GM10266 (cell line): ENCODE data around the gene AMIGO2.

Source experiments
- DNase-seq: peaks from one replicate; pipeline ENCODE4 v3.0.0; 2012; ENCODE audit errors: extremely low spot score
- TF ChIP-seq, protein P1 (sequence below): IDR thresholded peaks from 2 replicates; pipeline ENCODE4 v1.5.1; 2012; ENCODE audit warnings: mild to moderate bottlenecking, low read depth; ENCODE audit not compliant: control insufficient read depth, insufficient read depth; ENCODE audit errors: missing control alignments

AMIGO2 gene

DNA sequence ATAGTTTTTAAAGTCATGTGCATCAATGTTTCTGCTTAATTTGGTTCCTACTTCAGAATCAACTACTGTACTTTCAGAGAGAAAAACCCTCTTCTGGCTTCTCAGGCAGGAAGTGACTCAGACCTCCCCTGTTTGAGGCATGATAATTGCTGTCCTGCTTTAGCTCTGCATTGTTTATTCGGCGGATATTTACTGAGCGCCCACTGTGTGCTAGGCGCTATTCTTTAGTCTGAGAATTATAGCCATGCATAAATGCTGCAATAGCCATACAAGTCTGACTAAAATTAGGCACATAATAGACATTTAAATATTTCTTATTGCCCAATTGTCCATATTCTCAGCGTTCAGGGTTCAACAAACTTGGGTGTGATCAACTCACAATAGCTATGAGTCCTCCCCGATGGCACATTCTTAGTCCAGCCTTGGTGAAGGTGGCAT is 6.1 kb upstream of the AMIGO2 start:
- TF ChIP-seq, protein P1, sequence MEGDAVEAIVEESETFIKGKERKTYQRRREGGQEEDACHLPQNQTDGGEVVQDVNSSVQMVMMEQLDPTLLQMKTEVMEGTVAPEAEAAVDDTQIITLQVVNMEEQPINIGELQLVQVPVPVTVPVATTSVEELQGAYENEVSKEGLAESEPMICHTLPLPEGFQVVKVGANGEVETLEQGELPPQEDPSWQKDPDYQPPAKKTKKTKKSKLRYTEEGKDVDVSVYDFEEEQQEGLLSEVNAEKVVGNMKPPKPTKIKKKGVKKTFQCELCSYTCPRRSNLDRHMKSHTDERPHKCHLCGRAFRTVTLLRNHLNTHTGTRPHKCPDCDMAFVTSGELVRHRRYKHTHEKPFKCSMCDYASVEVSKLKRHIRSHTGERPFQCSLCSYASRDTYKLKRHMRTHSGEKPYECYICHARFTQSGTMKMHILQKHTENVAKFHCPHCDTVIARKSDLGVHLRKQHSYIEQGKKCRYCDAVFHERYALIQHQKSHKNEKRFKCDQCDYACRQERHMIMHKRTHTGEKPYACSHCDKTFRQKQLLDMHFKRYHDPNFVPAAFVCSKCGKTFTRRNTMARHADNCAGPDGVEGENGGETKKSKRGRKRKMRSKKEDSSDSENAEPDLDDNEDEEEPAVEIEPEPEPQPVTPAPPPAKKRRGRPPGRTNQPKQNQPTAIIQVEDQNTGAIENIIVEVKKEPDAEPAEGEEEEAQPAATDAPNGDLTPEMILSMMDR, result no peak
- peak; percentile 24 for DNase-seq

DNA sequence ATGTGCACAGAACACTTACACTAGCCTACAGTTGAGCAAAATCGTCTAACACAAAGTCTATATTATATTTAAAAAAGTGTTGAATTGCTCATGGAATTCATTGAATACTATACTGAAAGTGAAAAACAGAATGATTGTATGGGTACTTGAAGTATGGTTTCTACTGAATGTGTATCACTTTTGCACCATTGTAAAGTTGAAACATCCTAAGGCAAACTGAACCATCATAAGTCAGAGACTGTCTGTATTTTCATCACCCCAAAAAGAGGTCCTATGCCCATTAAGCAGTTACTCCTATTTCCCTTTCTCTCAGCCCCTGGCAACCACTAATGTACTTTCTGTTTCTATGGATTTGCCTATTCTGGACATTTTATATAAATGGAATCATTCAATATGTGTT is 4.4 kb upstream of the AMIGO2 start:
- no peak for DNase-seq
- TF ChIP-seq, protein P1, result no peak

DNA sequence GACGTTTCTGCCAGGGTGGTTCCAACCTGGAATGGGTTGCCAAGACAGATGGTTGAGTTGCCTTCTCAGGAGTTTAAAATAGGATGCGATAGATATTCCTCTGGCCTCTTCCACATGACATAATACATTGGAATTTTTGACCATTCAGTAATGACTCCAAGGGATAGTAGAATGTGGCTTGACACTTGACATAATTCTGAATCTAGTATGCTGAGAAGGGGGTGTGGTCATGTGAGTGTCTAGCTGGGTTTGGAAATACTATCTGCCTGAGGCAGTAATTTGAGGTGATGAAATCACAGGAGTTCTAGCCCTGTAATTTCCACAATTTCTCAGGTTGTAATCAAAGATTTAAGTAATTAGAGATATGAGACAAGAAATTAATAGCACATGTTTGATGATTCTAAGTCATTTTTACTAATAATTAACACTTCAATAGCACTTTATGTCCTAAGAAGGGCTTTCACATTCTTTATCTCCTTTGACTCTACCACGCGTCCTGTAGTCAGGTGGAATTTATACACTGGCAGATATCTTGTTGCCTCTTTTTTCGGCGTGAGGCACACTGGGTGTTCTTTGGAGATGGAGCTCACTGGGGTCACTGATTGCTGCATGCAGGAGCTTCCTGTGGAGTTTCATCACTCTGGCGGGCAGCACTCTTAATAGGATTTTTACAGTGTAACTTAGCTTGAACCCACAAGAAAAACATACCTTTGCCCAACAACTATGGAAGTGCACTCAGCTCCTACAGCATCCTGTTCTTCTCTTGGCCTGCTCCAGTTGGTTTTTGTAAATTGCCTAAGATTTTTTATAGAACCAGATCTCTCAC is 3.2 kb upstream of the AMIGO2 start:
- TF ChIP-seq, protein P1, result no peak
- DNase-seq, result no peak

DNA sequence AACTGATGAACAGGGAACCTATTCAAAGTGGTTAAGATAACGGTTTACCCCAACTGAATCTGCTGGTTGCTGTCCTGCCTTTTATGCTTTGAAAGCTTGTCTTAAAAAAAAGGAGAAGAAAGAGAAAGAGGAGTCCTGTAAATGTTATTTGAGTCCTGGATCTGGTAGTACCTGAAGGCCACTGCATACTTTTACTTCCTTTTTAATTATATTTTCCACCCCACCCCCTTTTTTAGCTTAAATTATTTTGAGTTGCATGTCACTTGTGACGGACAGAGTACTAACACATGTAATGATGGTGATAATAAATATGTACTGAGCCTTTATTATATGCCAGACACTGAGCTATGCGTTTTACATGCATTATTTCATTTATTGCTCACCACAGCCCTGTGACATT is 2.5 kb upstream of the AMIGO2 start:
- DNase-seq, result no peak
- TF ChIP-seq, protein P1, result no peak

DNA sequence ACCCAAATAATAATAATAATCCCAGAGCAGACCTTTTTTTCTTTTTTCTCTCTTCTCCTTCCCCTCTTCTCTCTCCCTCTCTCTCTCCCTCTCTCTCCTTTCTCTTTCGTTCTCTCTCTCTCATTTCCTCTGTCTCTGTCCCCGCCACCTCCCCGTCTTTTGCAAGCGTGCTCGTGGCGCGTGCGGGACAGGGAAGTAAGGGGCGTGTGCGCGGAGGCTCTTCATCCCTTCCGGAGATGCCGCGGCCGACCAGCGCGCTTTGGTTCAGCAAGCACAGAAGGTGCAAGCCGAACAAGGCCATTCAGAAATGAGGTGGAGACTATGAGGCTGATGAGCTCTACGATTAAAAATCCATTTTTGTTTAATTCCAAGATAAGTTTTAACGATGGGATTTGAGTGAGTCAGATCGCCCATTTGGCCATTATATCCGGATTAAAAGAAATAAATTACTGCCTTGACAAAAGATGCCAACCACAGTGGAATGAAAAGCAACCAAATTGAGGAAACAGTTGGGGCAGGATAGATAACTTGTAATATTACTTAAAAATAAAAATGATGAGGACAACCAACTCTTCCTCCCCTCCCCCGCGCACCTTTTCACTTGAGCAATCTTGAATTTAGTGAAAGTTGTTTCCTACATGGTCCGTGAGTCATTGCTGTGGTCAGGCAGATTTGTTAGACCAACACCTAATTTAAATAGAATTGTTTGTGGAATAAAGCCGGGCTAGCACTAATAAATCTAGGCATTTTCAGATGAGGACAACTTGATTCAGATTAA is 1.2 kb upstream of the AMIGO2 start:
- DNase-seq, result peak; percentile 18
- TF ChIP-seq, protein P1, result no peak

DNA sequence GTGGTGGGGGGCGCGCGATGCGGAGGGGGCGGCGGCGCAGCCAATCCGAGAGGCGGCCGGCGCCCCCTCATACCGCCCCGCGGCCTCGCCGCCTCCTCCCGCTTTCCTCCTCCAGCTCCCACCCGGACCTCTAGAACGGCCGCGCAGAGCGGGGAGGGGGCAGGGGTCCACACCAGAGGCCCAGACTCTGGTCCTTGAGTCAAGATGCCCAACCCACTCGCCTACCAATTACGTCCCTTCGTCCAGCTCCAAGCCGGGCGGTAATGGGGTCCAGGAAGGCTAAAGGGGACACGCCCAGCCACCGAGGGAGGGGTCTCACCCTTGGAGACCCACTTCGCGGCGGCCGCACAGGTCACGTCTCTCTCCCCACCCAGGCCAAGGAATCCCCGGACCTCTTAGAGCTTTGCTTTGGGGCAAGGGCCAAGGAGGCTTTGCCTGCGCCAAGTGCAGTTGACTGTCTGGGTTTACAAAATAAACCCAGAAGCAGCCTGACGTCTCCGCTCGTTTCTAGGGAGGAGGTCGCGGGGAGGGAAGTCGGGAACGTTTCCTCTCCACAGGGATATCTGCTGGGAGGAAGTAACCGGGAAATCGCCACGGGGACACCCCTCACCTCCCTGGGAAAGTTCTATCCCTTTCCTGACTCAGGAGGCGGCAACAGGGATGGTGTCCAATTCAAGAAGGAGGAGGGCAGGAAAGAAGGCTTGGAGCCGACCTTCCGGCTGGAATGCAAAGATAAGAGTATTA is 394 bp upstream of the AMIGO2 start:
- TF ChIP-seq, protein P1, result no peak
- peak; percentile 52 for DNase-seq
